ENCODE measurements around the gene PATJ. TPM values are rescaled to one million over a fixed set of nuclear protein-coding genes. Genes with fewer than 3 reads are reported as not detected.

The PATJ gene
- total RNA-seq, 2 donors from 2014 or later = 47.8 to 64.5 TPM

DNA sequence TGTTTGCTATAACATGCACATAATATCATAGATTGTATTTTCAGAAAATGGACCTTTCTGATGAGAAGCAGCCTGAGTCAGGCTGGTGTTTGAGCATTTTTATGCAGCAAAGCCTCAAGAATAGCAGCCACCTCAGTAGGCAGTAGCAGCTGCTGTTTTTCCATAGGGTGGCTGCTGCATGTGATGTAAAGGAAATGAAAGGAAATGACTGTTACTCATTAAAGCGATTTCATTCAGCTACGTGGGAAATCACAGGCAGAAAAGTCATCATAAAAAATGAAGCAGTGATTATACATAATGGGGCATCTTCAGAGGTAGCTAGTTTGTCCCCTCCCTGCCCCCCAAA is 110.4 kb downstream of the PATJ start:
- no peak for ATAC-seq (ENCODE audit: insufficient number of reproducible peaks, low FRiP score, low read depth)
- TF ChIP-seq, protein P1, sequence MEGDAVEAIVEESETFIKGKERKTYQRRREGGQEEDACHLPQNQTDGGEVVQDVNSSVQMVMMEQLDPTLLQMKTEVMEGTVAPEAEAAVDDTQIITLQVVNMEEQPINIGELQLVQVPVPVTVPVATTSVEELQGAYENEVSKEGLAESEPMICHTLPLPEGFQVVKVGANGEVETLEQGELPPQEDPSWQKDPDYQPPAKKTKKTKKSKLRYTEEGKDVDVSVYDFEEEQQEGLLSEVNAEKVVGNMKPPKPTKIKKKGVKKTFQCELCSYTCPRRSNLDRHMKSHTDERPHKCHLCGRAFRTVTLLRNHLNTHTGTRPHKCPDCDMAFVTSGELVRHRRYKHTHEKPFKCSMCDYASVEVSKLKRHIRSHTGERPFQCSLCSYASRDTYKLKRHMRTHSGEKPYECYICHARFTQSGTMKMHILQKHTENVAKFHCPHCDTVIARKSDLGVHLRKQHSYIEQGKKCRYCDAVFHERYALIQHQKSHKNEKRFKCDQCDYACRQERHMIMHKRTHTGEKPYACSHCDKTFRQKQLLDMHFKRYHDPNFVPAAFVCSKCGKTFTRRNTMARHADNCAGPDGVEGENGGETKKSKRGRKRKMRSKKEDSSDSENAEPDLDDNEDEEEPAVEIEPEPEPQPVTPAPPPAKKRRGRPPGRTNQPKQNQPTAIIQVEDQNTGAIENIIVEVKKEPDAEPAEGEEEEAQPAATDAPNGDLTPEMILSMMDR (IDR thresholded peaks at IDR 0.05) = no peak

DNA sequence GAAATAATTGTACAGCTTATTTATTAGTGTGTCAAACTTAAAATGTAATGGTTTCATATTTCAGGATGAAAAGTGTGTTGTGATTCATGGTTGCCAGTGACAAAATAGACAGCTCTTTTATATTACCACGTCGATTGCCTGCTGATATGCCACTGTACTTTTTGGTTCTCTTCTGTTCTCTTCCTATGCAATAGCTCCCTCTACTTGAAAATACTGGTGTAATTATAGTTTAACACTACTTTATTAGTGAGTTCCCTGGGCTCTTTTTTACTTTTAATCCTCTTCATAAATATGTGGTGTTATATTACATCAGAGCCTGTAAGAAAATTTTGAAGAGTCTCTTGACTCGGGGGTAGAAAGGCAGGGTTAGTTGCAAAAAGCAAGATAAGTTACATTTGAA is 111.3 kb downstream of the PATJ start:
- Histone ChIP-seq H3K27me3 (replicated peaks; ENCODE audit: insufficient read depth) (no peaks in the 10 kb centered on the region), H3K9me3 (no peaks in the 10 kb centered on the region), H3K4me1 (ENCODE audit: control insufficient read depth in 1 of 2, low read depth in 2 of 2) (peaks cover 11 to 32% of the 10 kb centered on the region in 2 donors), H3K4me3 (no peak overlapping the region), H3K36me3 (peaks cover 8% of the 10 kb centered on the region), H3K27ac (no peak overlapping the region)
- DNase-seq (ENCODE audit: low spot score) (no peak), ATAC-seq (ENCODE audit: insufficient number of reproducible peaks, low FRiP score, low read depth) (no peak)
- TF ChIP-seq, protein P1 (IDR thresholded peaks at IDR 0.05) = peak; percentile 46

More for the DNA sequence above, 110.4 kb downstream of the PATJ start:
- Histone ChIP-seq H3K36me3 (peaks cover 8% of the 10 kb centered on the region), H3K27ac (no peak overlapping the region), H3K27me3 (replicated peaks; ENCODE audit: insufficient read depth) (no peaks in the 10 kb centered on the region), H3K9me3 (no peaks in the 10 kb centered on the region), H3K4me1 (ENCODE audit: control insufficient read depth in 1 of 2, low read depth in 2 of 2) (peaks cover 19 to 41% of the 10 kb centered on the region in 2 donors), H3K4me3 (no peak overlapping the region)
- DNase-seq (ENCODE audit: low spot score) = no peak

DNA sequence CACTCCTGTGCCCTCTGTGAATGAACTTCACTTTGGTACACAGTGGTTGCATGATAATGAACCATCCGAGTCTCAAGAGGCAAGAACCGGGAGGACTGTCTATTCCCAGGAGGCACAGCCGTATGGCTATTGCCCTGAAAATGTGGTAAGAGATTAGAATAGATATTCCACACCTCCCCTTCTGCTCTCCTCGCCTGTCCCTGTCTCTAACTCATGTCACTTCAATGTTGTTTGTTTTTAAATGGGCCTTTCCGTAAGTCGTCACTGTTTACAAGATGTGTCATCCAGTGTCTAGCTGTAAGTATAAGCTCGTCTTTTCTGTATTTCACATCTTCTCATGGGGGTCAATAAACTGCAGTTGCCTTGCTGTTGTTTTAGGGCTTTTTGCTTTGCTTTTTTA is 122.2 kb downstream of the PATJ start:
- Histone ChIP-seq H3K4me1 (ENCODE audit: control insufficient read depth in 1 of 2, low read depth in 2 of 2) (no peaks in the 10 kb centered on the region), H3K9me3 (no peaks in the 10 kb centered on the region), H3K4me3 (no peak overlapping the region), H3K36me3 (peaks cover 14% of the 10 kb centered on the region), H3K27me3 (replicated peaks; ENCODE audit: insufficient read depth) (no peaks in the 10 kb centered on the region), H3K27ac (no peak overlapping the region)
- ATAC-seq (ENCODE audit: insufficient number of reproducible peaks, low FRiP score, low read depth) = no peak
- TF ChIP-seq, protein P1 (IDR thresholded peaks at IDR 0.05) = no peak
- DNase-seq (ENCODE audit: low spot score) = no peak

DNA sequence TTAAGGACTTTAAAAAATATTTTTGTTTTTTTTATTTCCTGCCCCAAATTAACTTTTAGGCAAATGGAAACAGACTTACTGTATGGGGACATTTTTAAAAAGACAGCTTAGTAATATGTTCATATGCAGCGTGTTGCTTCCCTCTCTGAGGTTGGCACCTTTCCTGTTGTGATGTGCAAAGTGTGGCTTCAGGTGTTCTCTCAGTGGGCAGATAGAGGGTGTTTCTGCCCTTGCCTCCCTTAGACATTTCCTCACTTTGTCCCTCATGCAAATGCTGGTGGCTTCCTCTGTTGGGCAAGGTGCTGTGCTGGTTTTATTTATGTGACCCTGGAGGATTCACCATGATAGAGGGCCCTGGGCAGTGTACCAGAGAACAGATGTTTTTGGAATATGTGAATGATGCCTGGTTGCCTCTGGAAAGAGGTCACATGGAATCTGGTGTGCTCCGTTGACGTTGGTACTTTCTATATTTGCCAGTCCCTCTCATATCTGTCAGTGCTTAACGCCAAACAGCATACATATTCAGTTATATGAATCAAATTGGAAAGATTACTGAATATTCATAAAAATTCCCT is 123.5 kb downstream of the PATJ start:
- no peak overlapping the region for H3K4me3 ChIP-seq
- no peak for ATAC-seq (ENCODE audit: insufficient number of reproducible peaks, low FRiP score, low read depth)

DNA sequence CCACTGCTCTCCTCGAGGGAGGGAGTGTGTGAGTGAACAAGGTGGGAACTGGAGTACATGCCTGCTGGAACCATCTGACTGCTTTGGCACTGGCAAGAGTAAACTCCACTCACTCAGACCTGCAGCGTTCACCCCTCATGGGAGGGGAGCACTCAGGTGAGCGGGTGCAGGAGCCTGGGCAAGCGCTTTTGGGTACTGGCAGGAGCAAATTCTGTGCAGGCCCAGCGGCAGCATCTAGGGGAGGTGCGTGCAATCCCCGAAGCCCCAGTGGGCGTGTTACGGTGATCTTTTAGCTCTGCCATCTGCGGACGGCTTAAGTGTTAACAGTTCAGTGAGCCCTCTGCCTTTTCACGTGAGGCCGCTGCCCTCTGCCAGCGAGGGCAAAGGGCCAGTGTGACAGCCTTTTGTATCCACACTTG is 127.4 kb downstream of the PATJ start:
- H3K4me3 ChIP-seq = no peak overlapping the region
- peaks cover 3% of the 10 kb centered on the region for H3K9me3 ChIP-seq
- DNase-seq (ENCODE audit: low spot score) = no peak
- ATAC-seq (ENCODE audit: insufficient number of reproducible peaks, low FRiP score, low read depth) = no peak
- H3K27me3 ChIP-seq (replicated peaks; ENCODE audit: insufficient read depth) = no peaks in the 10 kb centered on the region
- no peak overlapping the region for H3K27ac ChIP-seq
- TF ChIP-seq, protein P1 (IDR thresholded peaks at IDR 0.05) = no peak
- H3K36me3 ChIP-seq = peaks cover under 1% of the 10 kb centered on the region
- H3K4me1 ChIP-seq (ENCODE audit: control insufficient read depth in 1 of 2, low read depth in 2 of 2) = no peaks in the 10 kb centered on the region

More for the DNA sequence above, 123.5 kb downstream of the PATJ start:
- Histone ChIP-seq H3K27ac (no peak overlapping the region), H3K9me3 (no peaks in the 10 kb centered on the region), H3K36me3 (peaks cover 14% of the 10 kb centered on the region), H3K4me1 (ENCODE audit: control insufficient read depth in 1 of 2, low read depth in 2 of 2) (no peaks in the 10 kb centered on the region), H3K27me3 (replicated peaks; ENCODE audit: insufficient read depth) (no peaks in the 10 kb centered on the region)
- DNase-seq (ENCODE audit: low spot score) = no peak
- TF ChIP-seq, protein P1 (IDR thresholded peaks at IDR 0.05) = no peak

All from thoracic aorta (tissue), 2 donors.